Caco-2 (cell line): Measurements from ENCODE around the gene CDK18. TPM values are rescaled to one million over a fixed set of nuclear protein-coding genes. Genes with fewer than 3 reads are reported as not detected.

ENCODE experiments used
- BruUV-seq: library from RNA; stranded (reverse); fragments of 400-500 nt; replicated peaks from 2 replicates; lab custom pipeline; 2021; lab: Mats Ljungman, UMichigan
- CTCF ChIA-PET: fragments of 300-600 bp; sonication (Branson Sonifier 250); formaldehyde crosslinking; loops from one replicate; lab custom pipeline; 2022; ENCODE audit warnings: antibody characterized with exemption; lab: Charles Lee
- POLR2A ChIA-PET: fragments of 300-600 bp; sonication (Branson Sonifier 250); formaldehyde crosslinking; loops from one replicate; lab custom pipeline; 2022; ENCODE audit warnings: antibody characterized with exemption; lab: Charles Lee
- DNase-seq, 2 experiments: peaks; one replicate each; pipeline versions ENCODE4 v3.0.0 to v3.0.0-alpha.2; 2020 to 2022
- H3K27me3 ChIP-seq: replicated peaks from 2 replicates; pipeline ENCODE4 v1.6.0; 2011; ENCODE audit warnings: low read length; ENCODE audit not compliant: control insufficient read depth, insufficient read depth
- H3K36me3 ChIP-seq: 2 replicates; pipeline ENCODE4 v1.5.1; 2011; ENCODE audit warnings: low read length; ENCODE audit not compliant: control insufficient read depth, insufficient read depth
- H3K4me1 ChIP-seq: fragments of 250-450 bp; sonication (Bioruptor Pico); 2 replicates; pipeline ENCODE4 v1.5.1; 2020; ENCODE audit warnings: mild to moderate bottlenecking
- H3K4me3 ChIP-seq: 2 replicates; pipeline ENCODE4 v1.5.1; 2011; ENCODE audit warnings: low read depth, mild to moderate bottlenecking, control low read depth, low read length
- H3K9me3 ChIP-seq: fragments of 250-450 bp; sonication (Bioruptor Pico); 2 replicates; pipeline ENCODE4 v1.5.1; 2020; ENCODE audit warnings: mild to moderate bottlenecking, moderate library complexity
- H3K27ac Mint-ChIP-seq: one replicate; pipeline ENCODE4 v1.8.0; 2022; ENCODE audit warnings: mixed read lengths; ENCODE audit not compliant: unreplicated experiment
- H3K27me3 Mint-ChIP-seq: one replicate; pipeline ENCODE4 v1.8.0; 2022; ENCODE audit warnings: mixed read lengths; ENCODE audit not compliant: insufficient read depth, unreplicated experiment
- H3K36me3 Mint-ChIP-seq: one replicate; pipeline ENCODE4 v1.8.0; 2022; ENCODE audit warnings: mild to moderate bottlenecking, mixed read lengths; ENCODE audit not compliant: insufficient read depth, unreplicated experiment
- H3K4me1 Mint-ChIP-seq: one replicate; pipeline ENCODE4 v1.8.0; 2022; ENCODE audit warnings: low read depth, mixed read lengths; ENCODE audit not compliant: unreplicated experiment
- H3K4me3 Mint-ChIP-seq: one replicate; pipeline ENCODE4 v1.8.0; 2022; ENCODE audit warnings: mild to moderate bottlenecking, moderate library complexity, mixed read lengths; ENCODE audit not compliant: unreplicated experiment
- H3K9me3 Mint-ChIP-seq: one replicate; pipeline ENCODE4 v1.8.0; 2022; ENCODE audit warnings: mixed read lengths; ENCODE audit not compliant: unreplicated experiment
- intact Hi-C: fragments of 100-400 bp; cut with micrococcal nuclease; formaldehyde crosslinking; loops from one replicate; pipeline ENCODE4 v1.10.0; 2022; ENCODE audit not compliant: unreplicated experiment
- total RNA-seq: library from RNA; stranded (reverse); gene quantifications from 2 replicates; pipeline ENCODE4 v1.2.3, GENCODE V29; 2022
- TF ChIP-seq, protein P1 (sequence below), 2 experiments: fragments of 200-600 bp in 1 of 2; IDR thresholded peaks; 1 replicate in 1 of 2; 2 replicates in 1 of 2; pipeline versions ENCODE4 v1.5.1 to v1.8.0; 2011 to 2022; ENCODE audit warnings: antibody characterized with exemption in 1 of 2, control low read depth in 1 of 2, inconsistent platforms in 1 of 2, low read depth in 1 of 2, low read length in 1 of 2, mild to moderate bottlenecking in 1 of 2, moderate library complexity in 1 of 2; ENCODE audit not compliant: insufficient read depth in 1 of 2, severe bottlenecking in 1 of 2, unreplicated experiment in 1 of 2

The CDK18 gene
- total RNA-seq, 1 experiment from 2014 or later, result 17.0 TPM

DNA sequence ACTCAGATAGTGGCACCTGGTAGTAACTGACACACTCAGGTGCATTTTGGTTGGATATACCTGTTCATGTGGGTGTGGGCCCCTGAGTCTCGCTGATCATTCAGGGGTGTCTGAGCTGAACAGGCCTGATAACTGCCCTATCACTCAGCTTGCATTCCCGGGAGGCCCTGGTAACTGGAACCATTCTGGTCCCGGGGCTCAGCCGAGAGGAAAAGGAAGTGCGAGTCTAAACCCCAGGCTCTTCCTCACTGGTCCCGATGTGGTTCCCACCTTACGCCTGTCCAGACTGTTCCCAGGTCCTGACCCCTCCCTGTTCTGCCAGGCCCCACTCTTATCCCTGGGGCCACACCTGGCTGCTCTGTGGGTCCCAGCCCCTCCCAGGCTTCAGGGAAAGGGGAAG, 11.7 kb upstream of the CDK18 start:
- TF ChIP-seq, protein P1, sequence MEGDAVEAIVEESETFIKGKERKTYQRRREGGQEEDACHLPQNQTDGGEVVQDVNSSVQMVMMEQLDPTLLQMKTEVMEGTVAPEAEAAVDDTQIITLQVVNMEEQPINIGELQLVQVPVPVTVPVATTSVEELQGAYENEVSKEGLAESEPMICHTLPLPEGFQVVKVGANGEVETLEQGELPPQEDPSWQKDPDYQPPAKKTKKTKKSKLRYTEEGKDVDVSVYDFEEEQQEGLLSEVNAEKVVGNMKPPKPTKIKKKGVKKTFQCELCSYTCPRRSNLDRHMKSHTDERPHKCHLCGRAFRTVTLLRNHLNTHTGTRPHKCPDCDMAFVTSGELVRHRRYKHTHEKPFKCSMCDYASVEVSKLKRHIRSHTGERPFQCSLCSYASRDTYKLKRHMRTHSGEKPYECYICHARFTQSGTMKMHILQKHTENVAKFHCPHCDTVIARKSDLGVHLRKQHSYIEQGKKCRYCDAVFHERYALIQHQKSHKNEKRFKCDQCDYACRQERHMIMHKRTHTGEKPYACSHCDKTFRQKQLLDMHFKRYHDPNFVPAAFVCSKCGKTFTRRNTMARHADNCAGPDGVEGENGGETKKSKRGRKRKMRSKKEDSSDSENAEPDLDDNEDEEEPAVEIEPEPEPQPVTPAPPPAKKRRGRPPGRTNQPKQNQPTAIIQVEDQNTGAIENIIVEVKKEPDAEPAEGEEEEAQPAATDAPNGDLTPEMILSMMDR (IDR thresholded peaks at IDR 0.05; ENCODE audit: insufficient read depth in 1 of 2, low read depth in 1 of 2, low read length in 1 of 2, severe bottlenecking in 1 of 2, unreplicated experiment in 1 of 2), result no peak
- H3K4me3 Mint-ChIP-seq, result no peak overlapping the region
- Histone ChIP-seq H3K9me3 (no peaks in the 10 kb centered on the region), H3K4me3 (no peak overlapping the region), H3K36me3 (no peaks in the 10 kb centered on the region), H3K4me1 (no peaks in the 10 kb centered on the region), H3K27me3 (no peaks in the 10 kb centered on the region; the same call in 1 of the 2 replicates)
- H3K36me3 Mint-ChIP-seq, result no peaks in the 10 kb centered on the region
- intact Hi-C loops, result no loop called here
- POLR2A ChIA-PET, result no interaction called here
- H3K9me3 Mint-ChIP-seq, result no peaks in the 10 kb centered on the region
- H3K4me1 Mint-ChIP-seq, result no peaks in the 10 kb centered on the region
- H3K27me3 Mint-ChIP-seq, result peaks cover 8% of the 10 kb centered on the region
- DNase-seq, result no peak
- CTCF ChIA-PET, result interaction anchor here (1.3 to 10.2 kb wide), 2 partner anchors 9 to 31 kb away, joined by 5 to 203 read pairs; no protein-coding TSS in a partner anchor
- H3K27ac Mint-ChIP-seq, result no peak overlapping the region
- no TSS peak for BruUV-seq

DNA sequence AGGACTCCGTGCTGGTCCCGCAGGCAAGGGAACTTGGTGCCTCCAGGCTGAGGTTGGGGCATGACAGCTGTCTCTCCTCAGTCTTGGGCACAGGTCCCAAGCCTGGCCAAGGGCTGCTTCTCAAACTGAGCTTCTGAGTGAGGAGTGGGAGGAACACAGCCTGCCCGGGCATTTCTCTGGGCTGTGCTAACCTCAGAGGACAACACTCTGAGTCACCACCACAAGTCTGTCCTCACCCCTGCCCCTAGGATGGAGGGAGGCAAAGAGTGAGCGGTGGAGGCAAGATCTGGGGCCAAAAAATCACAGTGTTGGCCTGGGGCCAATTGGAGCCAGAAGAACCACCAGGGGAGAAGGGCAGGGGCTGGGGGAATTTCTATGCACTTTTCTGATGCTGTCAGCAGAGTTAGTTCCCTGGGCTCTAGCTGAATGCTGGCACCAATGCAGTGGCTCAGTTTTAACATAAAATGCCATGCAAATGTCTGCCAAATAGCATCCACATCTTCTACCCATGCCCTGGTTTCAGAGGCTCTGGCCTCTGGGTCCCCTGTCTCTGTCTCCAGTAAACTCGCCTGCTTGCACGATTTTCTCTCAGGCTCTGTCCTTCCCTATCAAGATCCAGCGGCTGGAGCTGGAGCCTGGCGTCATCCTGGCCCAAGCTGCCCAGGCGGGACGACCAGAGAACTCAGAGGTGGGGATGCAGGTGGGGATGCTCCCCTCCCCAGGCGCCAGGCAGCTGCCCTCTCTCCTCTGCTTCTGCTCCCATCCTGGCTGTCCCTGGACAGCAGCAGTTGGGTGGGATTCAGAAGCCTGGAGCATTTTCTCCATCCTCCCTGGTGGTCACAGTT, 11.0 kb upstream of the CDK18 start:
- H3K4me1 ChIP-seq, result no peaks in the 10 kb centered on the region
- H3K9me3 Mint-ChIP-seq, result no peaks in the 10 kb centered on the region
- H3K36me3 Mint-ChIP-seq, result no peaks in the 10 kb centered on the region
- no peak overlapping the region for H3K4me3 ChIP-seq
- TF ChIP-seq, protein P1 (IDR thresholded peaks at IDR 0.05; ENCODE audit: insufficient read depth in 1 of 2, low read depth in 1 of 2, low read length in 1 of 2, severe bottlenecking in 1 of 2, unreplicated experiment in 1 of 2), result no peak
- no peak overlapping the region for H3K4me3 Mint-ChIP-seq
- DNase-seq, result no peak
- no TSS peak for BruUV-seq
- intact Hi-C loops, result no loop called here
- no peaks in the 10 kb centered on the region; the same call in 1 of the 2 replicates for H3K27me3 ChIP-seq
- H3K9me3 ChIP-seq, result no peaks in the 10 kb centered on the region
- ChIA-PET CTCF (interaction anchor here (0.8 to 10.2 kb wide), 3 partner anchors 8 to 31 kb away, joined by 4 to 203 read pairs (median 5); no protein-coding TSS in a partner anchor), POLR2A (no interaction called here)
- H3K4me1 Mint-ChIP-seq, result no peaks in the 10 kb centered on the region
- no peaks in the 10 kb centered on the region for H3K36me3 ChIP-seq
- no peak overlapping the region for H3K27ac Mint-ChIP-seq
- H3K27me3 Mint-ChIP-seq, result peaks cover 4% of the 10 kb centered on the region

DNA sequence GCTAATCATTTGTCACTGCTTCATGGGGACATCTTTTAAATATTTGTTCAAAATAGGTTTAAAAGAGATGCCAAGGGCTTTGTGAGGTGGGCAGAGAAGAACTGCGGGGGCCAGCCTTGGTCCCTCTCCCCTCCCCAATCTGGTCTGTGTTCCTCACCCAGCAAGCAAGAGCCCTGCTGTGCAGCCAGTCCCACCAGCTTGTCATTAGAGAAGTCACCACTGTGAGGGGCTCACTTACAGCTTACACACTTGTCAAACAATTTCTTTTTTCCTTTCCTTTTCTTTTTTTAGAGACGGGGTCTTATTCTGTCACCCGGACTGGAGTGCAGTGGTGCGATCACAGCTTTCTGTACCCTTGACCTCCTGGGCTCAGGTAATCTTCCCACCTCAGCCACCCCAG, 10.4 kb upstream of the CDK18 start:
- TF ChIP-seq, protein P1 (IDR thresholded peaks at IDR 0.05; ENCODE audit: insufficient read depth in 1 of 2, low read depth in 1 of 2, low read length in 1 of 2, severe bottlenecking in 1 of 2, unreplicated experiment in 1 of 2), result no peak
- Histone ChIP-seq H3K4me3 (no peak overlapping the region), H3K27me3 (no peaks in the 10 kb centered on the region; the same call in 1 of the 2 replicates), H3K4me1 (no peaks in the 10 kb centered on the region), H3K36me3 (no peaks in the 10 kb centered on the region), H3K9me3 (no peaks in the 10 kb centered on the region)
- H3K4me3 Mint-ChIP-seq, result no peak overlapping the region
- H3K27me3 Mint-ChIP-seq, result peaks cover 4% of the 10 kb centered on the region
- BruUV-seq, result no TSS peak
- ChIA-PET CTCF (interaction anchor here (0.8 to 10.2 kb wide), 2 partner anchors 9 to 30 kb away, joined by 4 to 203 read pairs; no protein-coding TSS in a partner anchor), POLR2A (interaction anchor here (0.6 kb wide), 1 partner anchor 9 kb away, joined by 3 read pairs; no protein-coding TSS in a partner anchor)
- H3K27ac Mint-ChIP-seq, result no peak overlapping the region
- DNase-seq, result no peak
- no peaks in the 10 kb centered on the region for H3K9me3 Mint-ChIP-seq
- intact Hi-C loops, result no loop called here
- H3K4me1 Mint-ChIP-seq, result no peaks in the 10 kb centered on the region
- no peaks in the 10 kb centered on the region for H3K36me3 Mint-ChIP-seq
